Subcutaneous abdominal adipose tissue (tissue), 5 donors: ENCODE measurements around the gene CDC34.

Source experiments
- H3K27ac ChIP-seq: one replicate; pipeline ENCODE4 v1.7.0; 2013; ENCODE audit warnings: low read depth, mild to moderate bottlenecking, inconsistent platforms, low read length, moderate library complexity
- H3K27me3 ChIP-seq, 5 donors: one replicate each; pipeline ENCODE4 v1.7.0; 2013; ENCODE audit warnings: low read length in 5 of 5, inconsistent platforms in 1 of 5; ENCODE audit not compliant: control insufficient read depth in 5 of 5, insufficient read depth in 4 of 5
- H3K36me3 ChIP-seq, 5 donors: one replicate each; pipeline ENCODE4 v1.7.0; 2013; ENCODE audit warnings: low read length in 5 of 5; ENCODE audit not compliant: control insufficient read depth in 5 of 5, insufficient read depth in 5 of 5
- H3K4me1 ChIP-seq, 5 donors: one replicate each; pipeline ENCODE4 v1.7.0; 2013; ENCODE audit warnings: low read length in 5 of 5, mild to moderate bottlenecking in 3 of 5, moderate library complexity in 1 of 5; ENCODE audit not compliant: control insufficient read depth in 5 of 5, insufficient read depth in 5 of 5
- H3K4me3 ChIP-seq, 5 donors: one replicate each; pipeline ENCODE4 v1.7.0; 2013; ENCODE audit warnings: low read length in 5 of 5, low read depth in 1 of 5
- H3K9ac ChIP-seq, 5 donors: one replicate each; pipeline ENCODE4 v1.7.0; 2013; ENCODE audit warnings: low read length in 5 of 5, mild to moderate bottlenecking in 4 of 5, moderate library complexity in 3 of 5
- H3K9me3 ChIP-seq, 5 donors: one replicate each; pipeline ENCODE4 v1.7.0; 2013; ENCODE audit warnings: low read length in 5 of 5; ENCODE audit not compliant: control insufficient read depth in 5 of 5
- donor health status: healthy.
- donor health status: healthy.
- donor health status: healthy.
- donor health status: healthy.
- donor health status: healthy.

CDC34 gene

GRCh38 chr19:534088-534487 is 2.5 kb downstream of the CDC34 start:
- H3K9me3 ChIP-seq = no peaks in the 10 kb centered on the region
- H3K27ac ChIP-seq = peak overlapping the region; percentile 88
- H3K4me1 ChIP-seq = peaks cover 8 to 45% (median 33%) of the 10 kb centered on the region in 5 donors
- H3K36me3 ChIP-seq = peaks cover 0 to 38% (median 38%) of the 10 kb centered on the region in 5 donors
- peak overlapping the region; percentile 84 to 96 (median 88) for H3K9ac ChIP-seq
- no peaks in the 10 kb centered on the region for H3K27me3 ChIP-seq
- peak overlapping the region in 4 of 5 donors; percentile 76 to 91 (median 82) for H3K4me3 ChIP-seq

DNA sequence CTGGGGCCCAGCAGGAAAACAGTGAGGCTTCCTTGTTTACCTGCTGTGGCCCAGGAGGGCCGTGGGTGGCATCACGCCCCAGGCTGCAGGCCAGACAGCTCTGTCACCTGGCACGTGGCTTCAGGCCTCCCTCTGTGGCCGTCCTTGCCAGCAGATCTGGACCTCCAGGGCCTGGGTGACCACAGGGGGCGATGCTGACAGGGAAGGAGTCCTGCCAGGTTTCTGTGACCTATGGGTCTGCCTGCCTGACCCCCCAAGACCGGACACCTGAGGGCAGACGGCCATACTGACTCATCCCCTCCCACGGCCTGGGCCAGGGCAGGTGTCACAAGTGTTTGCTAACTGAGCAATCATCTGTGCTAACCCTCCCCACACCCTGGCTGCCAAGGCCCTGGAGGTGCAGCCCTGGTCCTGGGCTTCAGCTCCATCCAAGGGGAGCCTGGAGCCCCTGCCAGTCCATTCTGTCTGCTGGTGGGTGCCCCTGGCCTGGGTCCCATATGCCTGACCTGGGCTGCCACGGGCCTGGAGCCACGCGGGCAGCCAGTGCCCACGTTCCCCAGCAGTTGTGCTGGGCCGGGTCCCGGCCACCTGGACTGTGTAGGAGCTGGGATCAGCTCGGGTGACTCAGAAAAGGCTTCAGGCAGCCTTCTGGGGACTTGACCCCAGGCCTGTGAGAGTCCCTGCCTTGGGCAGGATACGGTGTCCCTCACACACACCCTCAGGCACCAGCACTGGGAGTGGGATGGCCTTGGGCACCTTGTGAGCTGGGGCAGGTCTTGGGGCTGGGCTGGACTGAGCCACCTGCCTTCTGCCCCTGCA is 3.7 kb downstream of the CDC34 start:
- Histone ChIP-seq H3K27ac (no peak overlapping the region), H3K9ac (peak overlapping the region in 2 of 5 donors; percentile 41 to 59), H3K4me1 (peaks cover 8 to 45% (median 33%) of the 10 kb centered on the region in 5 donors), H3K4me3 (no peak overlapping the region), H3K9me3 (no peaks in the 10 kb centered on the region), H3K36me3 (peaks cover 0 to 45% (median 44%) of the 10 kb centered on the region in 5 donors), H3K27me3 (no peaks in the 10 kb centered on the region)

DNA sequence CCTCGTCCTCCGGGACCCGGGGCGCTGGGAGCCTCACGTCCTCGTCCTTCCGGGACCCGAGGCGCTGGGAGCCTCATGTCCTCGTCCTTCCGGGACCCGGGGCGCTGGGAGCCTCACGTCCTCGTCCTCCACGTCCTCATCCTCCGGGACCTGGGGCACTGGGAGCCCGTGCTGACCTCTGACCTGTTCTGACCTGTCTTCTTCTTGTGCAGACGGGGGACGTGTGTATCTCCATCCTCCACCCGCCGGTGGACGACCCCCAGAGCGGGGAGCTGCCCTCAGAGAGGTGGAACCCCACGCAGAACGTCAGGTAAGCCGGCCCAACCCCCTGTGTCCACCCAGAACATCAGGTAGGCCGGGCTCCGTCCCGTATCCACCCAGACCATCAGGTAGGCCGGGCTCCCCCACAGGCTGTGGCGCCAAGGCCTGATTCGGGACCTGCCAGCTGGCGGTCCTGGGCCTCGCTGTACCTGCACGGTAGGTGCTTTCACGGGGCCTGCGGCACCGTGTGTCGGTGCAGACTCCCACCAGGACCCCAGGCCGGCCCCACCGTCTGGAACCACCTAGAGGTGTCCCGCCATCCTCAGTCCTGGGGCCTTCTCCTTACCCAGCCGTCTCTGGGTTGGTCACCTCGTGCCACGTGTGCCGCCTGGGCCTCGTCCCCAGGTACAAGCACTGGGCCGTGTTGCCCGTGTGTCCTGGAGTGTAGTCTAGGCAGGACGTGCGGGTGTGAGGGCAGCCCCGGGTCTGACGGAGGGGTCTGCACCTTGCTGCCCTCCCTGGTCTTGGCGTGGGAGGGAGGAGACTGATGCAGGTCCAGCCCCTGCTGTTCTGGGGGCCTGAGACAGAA is 4.7 kb downstream of the CDC34 start:
- H3K36me3 ChIP-seq = peaks cover 0 to 52% (median 49%) of the 10 kb centered on the region in 5 donors
- H3K9me3 ChIP-seq = no peaks in the 10 kb centered on the region
- H3K27me3 ChIP-seq = no peaks in the 10 kb centered on the region
- no peak overlapping the region for H3K27ac ChIP-seq
- H3K9ac ChIP-seq = no peak overlapping the region
- H3K4me3 ChIP-seq = no peak overlapping the region
- peaks cover 8 to 37% (median 26%) of the 10 kb centered on the region in 5 donors for H3K4me1 ChIP-seq

DNA sequence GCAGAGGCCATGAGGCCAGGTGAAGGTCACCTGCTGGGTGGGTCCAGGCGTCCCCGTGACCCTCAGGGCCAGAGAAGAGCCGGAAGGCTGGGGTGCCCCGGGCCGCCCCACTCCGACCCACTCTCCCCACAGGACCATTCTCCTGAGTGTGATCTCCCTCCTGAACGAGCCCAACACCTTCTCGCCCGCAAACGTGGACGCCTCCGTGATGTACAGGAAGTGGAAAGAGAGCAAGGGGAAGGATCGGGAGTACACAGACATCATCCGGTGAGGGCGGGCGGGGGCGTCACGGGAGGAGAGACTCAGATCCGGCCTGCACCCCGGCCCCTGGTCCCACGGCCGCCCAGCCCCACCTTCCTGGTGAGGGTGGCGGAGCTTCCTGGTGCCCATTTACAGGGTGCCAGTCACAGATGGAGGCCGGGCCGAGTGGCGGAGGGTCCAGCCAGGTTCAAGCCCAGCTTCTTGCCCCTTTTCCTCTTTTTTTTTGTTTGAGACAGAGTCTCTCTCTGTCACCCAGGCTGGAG is 5.4 kb downstream of the CDC34 start:
- H3K27ac ChIP-seq = no peak overlapping the region
- no peaks in the 10 kb centered on the region for H3K9me3 ChIP-seq
- H3K36me3 ChIP-seq = peaks cover 0 to 58% (median 56%) of the 10 kb centered on the region in 5 donors
- H3K4me1 ChIP-seq = peaks cover 8 to 36% (median 26%) of the 10 kb centered on the region in 5 donors
- H3K27me3 ChIP-seq = no peaks in the 10 kb centered on the region
- no peak overlapping the region for H3K4me3 ChIP-seq
- H3K9ac ChIP-seq = no peak overlapping the region

GRCh38 chr19:538641-539428 is 7.3 kb downstream of the CDC34 start:
- H3K36me3 ChIP-seq = peaks cover 0 to 66% (median 65%) of the 10 kb centered on the region in 5 donors
- H3K9ac ChIP-seq = no peak overlapping the region
- H3K4me1 ChIP-seq = peaks cover 2 to 17% (median 13%) of the 10 kb centered on the region in 5 donors
- H3K4me3 ChIP-seq = no peak overlapping the region
- H3K9me3 ChIP-seq = no peaks in the 10 kb centered on the region
- H3K27me3 ChIP-seq = no peaks in the 10 kb centered on the region
- no peak overlapping the region for H3K27ac ChIP-seq

GRCh38 chr19:539429-540030 is 8.0 kb downstream of the CDC34 start:
- Histone ChIP-seq H3K9ac (no peak overlapping the region), H3K4me1 (peaks cover 0 to 13% (median 10%) of the 10 kb centered on the region in 5 donors), H3K27ac (no peak overlapping the region), H3K4me3 (no peak overlapping the region), H3K27me3 (peaks cover 0 to 2% (median 0%) of the 10 kb centered on the region in 5 donors), H3K9me3 (no peaks in the 10 kb centered on the region), H3K36me3 (peaks cover 0 to 66% (median 65%) of the 10 kb centered on the region in 5 donors)

DNA sequence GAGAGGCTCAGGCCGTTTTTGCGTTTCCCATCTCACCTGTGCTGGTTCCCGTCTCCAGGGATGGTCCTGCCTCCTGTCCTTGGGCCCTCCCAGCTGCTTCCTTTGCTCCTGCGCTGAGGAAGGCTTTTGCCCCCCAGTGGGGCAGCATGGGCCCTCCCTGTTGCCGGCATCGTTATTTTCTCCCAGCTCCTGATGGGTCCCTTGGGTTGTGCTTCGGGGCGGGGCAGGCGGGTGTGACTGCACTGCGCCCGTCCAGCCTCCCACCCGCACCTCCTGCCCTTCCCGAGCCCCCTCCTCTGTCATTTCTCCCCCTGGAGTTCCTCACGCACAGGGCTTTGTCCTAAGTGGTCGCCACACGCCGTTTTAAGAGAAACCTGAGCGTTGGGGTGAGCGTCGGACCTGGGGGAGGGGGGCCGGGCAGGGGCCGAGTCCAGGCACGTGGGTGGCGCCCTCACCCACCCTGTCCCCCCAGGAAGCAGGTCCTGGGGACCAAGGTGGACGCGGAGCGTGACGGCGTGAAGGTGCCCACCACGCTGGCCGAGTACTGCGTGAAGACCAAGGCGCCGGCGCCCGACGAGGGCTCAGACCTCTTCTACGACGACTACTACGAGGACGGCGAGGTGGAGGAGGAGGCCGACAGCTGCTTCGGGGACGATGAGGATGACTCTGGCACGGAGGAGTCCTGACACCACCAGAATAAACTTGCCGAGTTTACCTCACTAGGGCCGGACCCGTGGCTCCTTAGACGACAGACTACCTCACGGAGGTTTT is 9.5 kb downstream of the CDC34 start:
- no peaks in the 10 kb centered on the region for H3K9me3 ChIP-seq

GRCh38 chr19:541699-542098 is 10.1 kb downstream of the CDC34 start:
- Histone ChIP-seq H3K4me1 (peaks cover 0 to 6% (median 0%) of the 10 kb centered on the region in 5 donors), H3K9me3 (no peaks in the 10 kb centered on the region), H3K27me3 (peaks cover 0 to 6% (median 0%) of the 10 kb centered on the region in 5 donors), H3K27ac (no peak overlapping the region), H3K4me3 (no peak overlapping the region), H3K9ac (no peak overlapping the region), H3K36me3 (peaks cover 0 to 49% (median 47%) of the 10 kb centered on the region in 5 donors)

More for the DNA sequence above, 9.5 kb downstream of the CDC34 start:
- no peak overlapping the region for H3K9ac ChIP-seq
- H3K36me3 ChIP-seq = peaks cover 0 to 55% (median 53%) of the 10 kb centered on the region in 5 donors
- peaks cover 0 to 6% (median 0%) of the 10 kb centered on the region in 5 donors for H3K4me1 ChIP-seq
- no peak overlapping the region for H3K4me3 ChIP-seq
- peaks cover 0 to 6% (median 0%) of the 10 kb centered on the region in 5 donors for H3K27me3 ChIP-seq
- no peak overlapping the region for H3K27ac ChIP-seq
